Esophagus muscularis mucosa (tissue), 4 donors: ENCODE measurements around the gene BRPF1. TPM values are rescaled to one million over a fixed set of nuclear protein-coding genes. Genes with fewer than 3 reads are reported as not detected.

Source experiments
- DNase-seq: peaks from one replicate; pipeline ENCODE4 v3.0.0-alpha.2; 2017; ENCODE audit errors: extremely low spot score
- H3K27ac ChIP-seq, 4 donors: fragments of 200-600 bp; sonication (generic); replicated peaks in 1 of 4; 1 replicate in 3 of 4; 2 replicates in 1 of 4; pipeline ENCODE4 v1.5.1; 2016 to 2019; ENCODE audit warnings: mild to moderate bottlenecking in 1 of 4
- H3K27me3 ChIP-seq, 4 donors: fragments of 200-600 bp; sonication (generic); one replicate each; pipeline versions ENCODE4 v1.5.1 to v1.6.0; 2016 to 2019
- H3K36me3 ChIP-seq, 4 donors: fragments of 200-600 bp; sonication (generic); one replicate each; pipeline ENCODE4 v1.5.1; 2016 to 2019
- H3K4me1 ChIP-seq, 4 donors: fragments of 200-600 bp; sonication (generic); one replicate each; pipeline ENCODE4 v1.5.1; 2016 to 2019
- H3K4me3 ChIP-seq, 4 donors: fragments of 200-600 bp; sonication (generic); 1 replicate in 2 of 4; 2 replicates in 2 of 4; pipeline ENCODE4 v1.5.1; 2016 to 2019; ENCODE audit warnings: mild to moderate bottlenecking in 4 of 4, moderate library complexity in 1 of 4
- H3K9me3 ChIP-seq, 4 donors: fragments of 200-600 bp; sonication (generic); 1 replicate in 3 of 4; 2 replicates in 1 of 4; pipeline ENCODE4 v1.5.1; 2016 to 2019
- CTCF ChIP-seq, 3 experiments: fragments of 200-600 bp in 2 of 3; fragments of 450-650 bp in 1 of 3; sonication (generic) in 2 of 3; IDR thresholded peaks; one replicate each; pipeline ENCODE4 v1.5.1; 2017 to 2019; ENCODE audit warnings: antibody characterized with exemption in 3 of 3, mild to moderate bottlenecking in 2 of 3, moderate library complexity in 1 of 3
- EP300 ChIP-seq: sonication (generic); formaldehyde crosslinking; IDR thresholded peaks from one replicate; pipeline ENCODE4 v1.6.1; 2017; ENCODE audit warnings: antibody characterized with exemption
- POLR2A ChIP-seq: fragments of 450-650 bp; IDR thresholded peaks from one replicate; pipeline ENCODE4 v1.6.1; 2017; ENCODE audit warnings: antibody characterized with exemption, moderate library complexity, mild to moderate bottlenecking, low read depth
- POLR2AphosphoS5 ChIP-seq, 2 donors: sonication (generic); formaldehyde crosslinking; IDR thresholded peaks; one replicate each; pipeline ENCODE4 v1.6.1; 2017; ENCODE audit warnings: antibody characterized with exemption in 2 of 2
- WGBS: methylation state at CpG from one replicate; pipeline ENCODE4 v1.1.5; 2018; 5-methylcytosine and 5-hydroxymethylcytosine counted together
- intact Hi-C: fragments of 100-400 bp; cut with DNase I; formaldehyde crosslinking; loops from one replicate; pipeline ENCODE4 v1.15.1; 2023
- total RNA-seq, 4 donors: library from RNA; depleted of rRNA; stranded (reverse); fragments of >200 nt; gene quantifications; one replicate each; pipeline versions ENCODE4 v1.1.0 to v1.2.1, GENCODE V29; 2016

BRPF1 gene
- total RNA-seq, 4 donors from 2014 or later, result 16.2 to 23.3 (median 21.1) TPM

DNA sequence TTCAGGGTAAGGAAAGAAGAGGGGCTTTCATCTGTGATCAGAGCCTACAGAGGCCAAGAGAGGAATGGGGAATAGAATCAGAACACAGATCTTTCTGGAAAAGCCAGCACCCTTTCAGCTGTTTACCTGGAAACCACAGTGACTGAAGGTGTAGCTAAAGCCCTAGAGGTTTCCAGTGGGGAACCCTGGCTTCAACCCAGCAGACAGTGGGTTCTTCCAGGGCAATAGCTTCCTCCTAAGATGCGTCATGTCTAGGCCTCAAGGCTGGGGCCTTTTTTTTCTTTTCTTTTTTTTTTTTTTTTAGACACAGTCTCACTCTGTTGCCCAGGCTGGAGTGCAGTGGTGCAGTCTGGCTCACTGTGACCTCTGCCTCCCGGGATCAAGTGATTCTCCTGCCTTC is 31.0 kb upstream of the BRPF1 start:
- no peak overlapping the region for H3K27ac ChIP-seq
- no peak for TF ChIP-seq EP300
- no peak for TF ChIP-seq POLR2A
- no peak for TF ChIP-seq POLR2AphosphoS5 (IDR thresholded peaks at IDR 0.05)
- TF ChIP-seq CTCF (IDR thresholded peaks at IDR 0.05), result no peak
- intact Hi-C loops, result no loop called here
- DNase-seq, result no peak
- H3K4me1 ChIP-seq, result peaks cover 14 to 20% (median 20%) of the 10 kb centered on the region in 4 donors
- WGBS, result 86% methylated on average over 2 of the region's 2 CpGs
- peaks cover 0 to 23% (median 9%) of the 10 kb centered on the region in 4 donors for H3K27me3 ChIP-seq
- H3K36me3 ChIP-seq, result peaks cover 36 to 75% (median 74%) of the 10 kb centered on the region in 4 donors
- no peaks in the 10 kb centered on the region for H3K9me3 ChIP-seq
- no peak overlapping the region for H3K4me3 ChIP-seq

DNA sequence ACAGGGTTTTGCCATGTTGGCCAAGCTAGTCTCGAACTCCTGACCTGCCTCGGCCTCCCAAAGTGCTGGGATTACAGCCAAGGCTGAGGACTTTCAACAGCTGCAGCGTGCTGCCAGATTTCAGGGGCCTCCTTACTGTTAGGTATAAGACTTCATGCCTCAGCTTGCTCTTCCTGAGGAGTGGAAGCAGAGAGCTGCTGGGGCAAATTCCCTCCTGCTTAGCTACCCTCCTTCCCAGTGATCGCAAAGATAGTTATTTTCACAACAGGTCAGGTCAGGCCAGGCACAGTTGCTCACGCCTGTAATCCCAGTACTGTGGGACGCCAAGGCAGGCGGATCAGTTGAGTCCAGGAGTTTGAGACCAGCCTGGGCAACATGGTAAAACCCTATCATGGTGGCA is 30.5 kb upstream of the BRPF1 start:
- Histone ChIP-seq H3K27ac (no peak overlapping the region), H3K27me3 (peaks cover 0 to 27% (median 9%) of the 10 kb centered on the region in 4 donors), H3K4me3 (no peak overlapping the region), H3K4me1 (peaks cover 14 to 20% (median 20%) of the 10 kb centered on the region in 4 donors), H3K36me3 (peaks cover 36 to 71% (median 69%) of the 10 kb centered on the region in 4 donors), H3K9me3 (no peaks in the 10 kb centered on the region)
- intact Hi-C loops, result no loop called here
- DNase-seq, result no peak
- WGBS, result 87% methylated on average over 6 of the region's 7 CpGs
- TF ChIP-seq POLR2A, result no peak
- TF ChIP-seq CTCF (IDR thresholded peaks at IDR 0.05), result no peak
- no peak for TF ChIP-seq EP300
- no peak for TF ChIP-seq POLR2AphosphoS5 (IDR thresholded peaks at IDR 0.05)

DNA sequence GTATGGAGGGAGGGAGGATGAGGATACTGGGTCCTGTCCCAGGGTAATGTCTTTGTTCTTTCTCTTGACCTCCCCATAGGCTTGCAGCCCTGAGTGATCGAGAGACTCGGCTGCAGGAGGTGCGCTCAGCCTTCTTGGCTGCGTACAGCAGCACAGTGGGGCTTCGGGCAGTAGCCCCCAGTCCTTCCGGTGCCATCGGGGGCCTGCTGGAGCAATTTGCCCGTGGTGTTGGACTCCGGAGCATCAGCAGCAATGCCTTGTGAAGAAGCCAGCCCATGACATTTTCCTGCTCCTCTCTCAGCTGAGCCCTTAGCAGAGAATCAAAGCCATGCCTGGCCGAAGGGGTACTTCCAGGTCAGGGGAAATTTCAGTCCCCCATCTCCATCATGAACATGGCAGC is 29.8 kb upstream of the BRPF1 start:
- TF ChIP-seq POLR2A (no peak), POLR2AphosphoS5 (IDR thresholded peaks at IDR 0.05) (no peak), EP300 (no peak), CTCF (IDR thresholded peaks at IDR 0.05) (no peak)
- H3K27ac ChIP-seq, result no peak overlapping the region
- H3K4me1 ChIP-seq, result peaks cover 14 to 20% (median 20%) of the 10 kb centered on the region in 4 donors
- intact Hi-C loops, result no loop called here
- WGBS, result 89% methylated on average over 8 of the region's 10 CpGs
- no peak overlapping the region for H3K4me3 ChIP-seq
- peaks cover 0 to 27% (median 9%) of the 10 kb centered on the region in 4 donors for H3K27me3 ChIP-seq
- H3K36me3 ChIP-seq, result peaks cover 36 to 63% (median 62%) of the 10 kb centered on the region in 4 donors
- no peaks in the 10 kb centered on the region for H3K9me3 ChIP-seq
- DNase-seq, result no peak

- H3K9me3 ChIP-seq, result no peaks in the 10 kb centered on the region
- intact Hi-C loops, result no loop called here
- peaks cover 0 to 27% (median 9%) of the 10 kb centered on the region in 4 donors for H3K27me3 ChIP-seq
- TF ChIP-seq POLR2AphosphoS5 (IDR thresholded peaks at IDR 0.05), result no peak
- no peak for TF ChIP-seq CTCF (IDR thresholded peaks at IDR 0.05)
- no peak for TF ChIP-seq POLR2A
- no peak for TF ChIP-seq EP300
- no peak overlapping the region for H3K27ac ChIP-seq
- H3K4me3 ChIP-seq, result no peak overlapping the region
- H3K36me3 ChIP-seq, result peaks cover 25 to 48% (median 47%) of the 10 kb centered on the region in 4 donors
- H3K4me1 ChIP-seq, result peaks cover 14 to 20% (median 20%) of the 10 kb centered on the region in 4 donors
- DNase-seq, result no peak
- WGBS, result 95% methylated on average over 4 of the region's 4 CpGs
Measured at GRCh38 chr3:9703240-9703639, 28.3 kb upstream of the BRPF1 start.
